HG03175 (cell line): Measurements from ENCODE around the gene HIF1AN.
"Not testable (repeated sequence)": the region's sequence is repeated elsewhere in the genome, so short reads cannot be mapped to it uniquely, and the experiment has no call there.

Experiments
- ATAC-seq: cut with Tn5 transposase; IDR thresholded peaks from one replicate; pipeline ENCODE4 v1.9.1; 2021; ENCODE audit warnings: mild to moderate bottlenecking, moderate library complexity; ENCODE audit not compliant: unreplicated experiment

Gene HIF1AN

GRCh38 chr10:100565206-100565985 is 29.7 kb downstream of the HIF1AN start:
- no peak for ATAC-seq

DNA sequence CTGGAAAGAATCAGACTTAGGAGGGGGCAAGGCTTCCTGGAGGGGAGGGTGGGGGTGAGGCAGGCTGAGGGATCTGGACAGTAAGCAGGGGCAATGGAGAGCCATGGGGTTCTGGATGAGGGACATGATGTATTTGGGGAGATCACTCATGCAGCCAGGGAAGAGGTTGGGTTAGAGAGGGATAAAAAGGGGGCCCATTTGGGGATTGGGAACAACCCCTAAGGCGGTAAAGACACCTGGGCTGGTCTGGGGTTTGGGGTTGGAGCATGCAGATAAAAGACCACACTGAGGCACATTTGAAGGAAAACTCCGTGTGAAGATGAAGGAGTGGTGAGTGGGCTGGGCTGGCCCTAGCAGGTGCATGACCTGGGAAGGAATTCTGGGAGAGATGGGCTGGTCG is 30.8 kb downstream of the HIF1AN start:
- ATAC-seq = no peak

- ATAC-seq = no peak
Measured at GRCh38 chr10:100567249-100567648, 31.5 kb downstream of the HIF1AN start.

- no peak for ATAC-seq
Measured at GRCh38 chr10:100567826-100568225, 32.1 kb downstream of the HIF1AN start.

DNA sequence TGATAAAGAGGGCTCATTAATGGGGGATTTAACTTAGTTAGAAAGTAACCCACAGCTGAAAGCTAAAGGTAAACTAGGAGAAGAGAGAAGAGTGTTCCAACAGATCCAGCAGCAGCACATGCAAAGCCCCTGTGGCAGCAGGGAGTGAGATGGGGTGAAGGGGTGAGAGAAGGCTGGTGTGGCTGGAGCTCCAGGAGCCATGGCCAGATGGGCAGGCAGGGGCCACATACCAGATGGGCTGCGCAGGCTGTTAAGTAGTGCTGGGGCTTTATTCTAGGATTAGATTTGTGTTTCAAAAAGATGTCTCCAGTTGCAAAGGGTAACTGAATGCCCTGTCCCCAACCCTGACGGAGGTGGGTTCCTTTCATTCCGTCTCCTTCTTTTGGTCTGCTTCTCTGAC is 33.2 kb downstream of the HIF1AN start:
- no peak for ATAC-seq

DNA sequence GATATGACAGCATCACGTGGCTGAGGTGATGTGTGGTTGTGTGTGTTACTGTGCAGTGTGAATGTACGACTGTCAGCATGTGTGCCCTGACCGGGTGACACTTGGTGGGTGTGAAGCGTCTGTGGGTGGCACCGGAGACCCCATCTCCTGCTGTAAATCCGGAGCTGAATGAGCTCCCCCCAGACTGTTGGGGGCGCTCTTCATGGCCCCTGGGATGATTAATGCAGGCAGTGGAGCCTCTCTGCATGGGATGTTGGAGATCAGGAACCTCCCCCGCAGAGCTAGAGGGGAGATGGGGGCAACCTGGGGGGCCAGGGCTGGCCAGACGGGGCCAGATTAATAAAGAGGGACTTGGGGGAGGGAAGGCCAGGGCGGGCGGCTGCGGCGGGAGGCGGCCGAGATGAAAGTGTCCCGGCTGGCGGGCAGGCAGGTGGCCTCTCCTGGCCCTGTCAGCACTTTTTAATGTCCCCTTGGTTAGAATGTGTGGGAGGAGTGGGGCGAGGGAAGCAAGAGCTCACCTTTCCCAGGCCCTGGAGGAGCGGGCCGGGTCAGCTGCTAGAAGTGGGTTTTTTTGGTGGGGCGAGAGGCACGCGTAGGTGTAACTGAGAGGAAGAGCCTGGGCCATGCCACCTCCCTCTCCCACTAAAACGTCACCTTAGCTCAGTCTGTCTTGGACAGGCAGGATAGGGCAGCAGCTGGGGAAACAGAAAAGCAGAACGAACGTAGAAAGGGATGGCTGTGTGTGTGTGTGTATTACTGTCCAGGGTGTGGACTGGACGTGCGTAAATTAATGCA is 34.1 kb downstream of the HIF1AN start:
- ATAC-seq = no peak

DNA sequence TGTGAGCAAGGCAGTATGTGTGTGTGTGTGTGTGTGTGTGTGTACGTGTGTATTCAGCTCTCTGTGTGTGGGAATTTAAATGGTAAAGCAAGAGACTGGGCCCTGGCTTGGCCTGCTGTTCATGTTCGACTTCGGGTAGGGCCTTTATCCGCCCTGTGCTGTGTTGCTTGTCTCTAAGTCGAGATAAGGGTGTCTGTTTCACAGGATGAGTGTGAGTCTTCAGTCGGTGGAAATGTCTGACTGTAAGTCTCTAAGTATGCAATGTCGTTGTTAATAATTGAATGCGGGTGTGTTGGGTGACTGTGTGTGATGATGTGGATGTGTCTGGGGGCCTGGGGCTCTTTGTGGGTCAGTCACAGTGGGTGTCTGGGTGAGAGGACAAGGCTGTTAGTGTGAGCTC is 34.8 kb downstream of the HIF1AN start:
- ATAC-seq = no peak

- no peak for ATAC-seq
Measured at GRCh38 chr10:100571084-100571856, 35.5 kb downstream of the HIF1AN start.

GRCh38 chr10:100575146-100575545 is 39.4 kb downstream of the HIF1AN start:
- not testable (repeated sequence) for ATAC-seq

GRCh38 chr10:100575585-100576281 is 40.0 kb downstream of the HIF1AN start:
- no peak for ATAC-seq

DNA sequence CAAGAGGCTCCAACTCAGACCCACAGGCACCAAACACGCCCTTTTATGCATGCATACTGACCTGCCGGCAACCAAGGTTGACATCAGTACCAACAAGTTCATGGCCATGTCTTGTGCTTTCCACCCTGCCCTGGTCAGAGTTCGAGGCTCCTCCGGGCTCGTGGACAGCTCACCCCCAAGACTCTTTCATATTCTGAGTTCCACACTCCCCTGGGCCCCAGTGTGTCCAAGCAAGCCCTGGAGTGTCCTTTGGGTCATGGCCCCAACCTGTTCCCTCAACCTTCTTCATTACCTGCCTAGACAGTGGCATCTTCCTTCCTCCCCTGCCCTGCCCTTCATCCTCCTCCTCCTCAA is 40.5 kb downstream of the HIF1AN start:
- no peak for ATAC-seq

DNA sequence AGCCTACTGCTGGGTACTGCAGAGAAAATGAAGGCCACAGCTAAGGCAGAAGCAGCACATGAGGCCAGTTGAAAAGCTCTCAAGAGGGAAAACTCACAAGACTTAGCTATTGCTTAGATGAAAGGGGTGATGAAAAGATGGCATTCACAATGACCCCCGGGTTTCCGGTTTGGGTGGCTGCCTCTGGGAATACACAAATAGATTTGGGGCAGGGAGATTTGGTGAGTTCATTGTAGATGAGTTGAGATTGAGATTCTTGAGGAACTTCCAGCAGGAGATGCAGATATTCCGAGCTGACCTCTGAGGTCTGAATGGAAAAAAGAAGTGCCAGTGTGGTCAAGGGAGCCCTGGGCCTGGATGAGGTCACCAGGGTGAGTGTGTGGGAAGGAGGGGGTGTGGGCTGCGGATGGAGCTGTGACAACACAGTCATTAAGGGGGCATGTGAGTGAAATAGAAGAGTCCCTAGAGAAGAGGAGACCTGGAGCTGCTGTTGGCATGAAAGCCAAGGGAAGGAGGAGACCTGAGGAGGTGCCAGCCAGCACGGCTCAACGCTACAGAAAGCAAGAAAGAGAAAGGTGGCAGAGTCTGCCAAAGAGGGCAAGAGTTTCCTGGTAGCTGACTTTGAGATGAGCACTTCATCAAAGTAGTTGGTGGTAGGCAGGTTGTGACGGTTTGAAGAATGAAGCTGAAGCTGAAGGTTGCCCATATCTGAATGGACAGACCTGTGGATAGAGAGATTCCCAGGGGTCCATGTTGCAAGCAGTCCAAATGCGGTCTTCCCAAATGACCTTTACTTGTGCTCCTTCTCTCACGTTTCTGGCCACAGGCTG is 43.7 kb downstream of the HIF1AN start:
- no peak for ATAC-seq

DNA sequence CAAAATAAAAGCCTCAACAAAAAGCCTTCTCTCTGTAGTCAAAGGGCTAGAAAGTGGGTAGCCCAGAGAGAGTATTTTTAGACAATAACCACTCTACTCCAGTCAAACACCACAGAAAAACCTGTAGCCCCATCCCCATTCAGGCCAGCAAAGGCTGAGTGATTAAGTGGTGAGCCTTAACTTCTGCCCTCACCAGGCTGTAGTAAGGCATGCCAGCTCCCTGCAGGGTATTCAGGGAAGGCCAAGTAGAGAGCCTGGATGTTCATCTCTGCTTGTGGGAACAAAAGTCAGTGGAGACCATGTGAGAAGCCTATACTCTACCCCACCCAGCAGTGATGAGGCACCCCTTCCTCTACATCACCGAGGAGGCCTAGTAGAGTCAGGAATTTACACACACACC is 51.2 kb downstream of the HIF1AN start:
- ATAC-seq = no peak

DNA sequence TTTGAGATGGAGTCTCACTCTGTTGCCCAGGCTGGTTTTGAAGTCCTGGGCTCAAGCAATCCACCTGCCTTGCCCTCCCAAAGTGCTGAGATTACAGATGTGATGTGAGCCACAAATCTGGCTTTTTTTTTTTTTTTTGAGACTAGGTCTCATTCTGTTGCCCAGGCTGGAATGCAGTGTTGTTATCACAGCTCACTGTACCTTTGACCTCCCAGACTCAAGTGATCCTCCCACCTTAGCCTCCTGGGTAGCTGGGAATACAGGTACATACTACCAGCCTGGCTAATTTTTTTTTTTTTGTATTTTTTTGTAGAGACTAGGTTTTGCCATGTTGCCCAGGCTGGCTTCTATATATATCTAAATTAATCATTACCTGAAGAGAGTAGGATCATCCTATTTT is 62.4 kb downstream of the HIF1AN start:
- ATAC-seq = no peak

DNA sequence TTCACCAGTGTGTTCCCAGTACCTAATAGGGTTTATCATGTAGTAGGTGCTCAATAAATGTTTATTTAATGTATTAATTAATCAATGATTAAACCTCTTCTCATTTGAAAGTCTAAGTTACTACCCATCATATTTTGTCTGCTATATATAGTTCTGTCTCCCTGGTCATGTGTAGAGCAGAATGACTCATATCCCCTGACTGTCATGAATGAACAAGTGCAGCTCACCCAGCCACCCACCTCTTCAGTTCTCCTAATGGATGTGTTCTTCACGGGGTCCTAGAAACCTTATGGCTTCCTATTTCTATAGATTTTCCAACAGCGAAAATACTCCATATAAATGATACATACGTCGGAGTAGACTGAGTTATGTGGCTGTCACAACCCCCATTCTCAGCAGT is 64.5 kb downstream of the HIF1AN start:
- no peak for ATAC-seq

DNA sequence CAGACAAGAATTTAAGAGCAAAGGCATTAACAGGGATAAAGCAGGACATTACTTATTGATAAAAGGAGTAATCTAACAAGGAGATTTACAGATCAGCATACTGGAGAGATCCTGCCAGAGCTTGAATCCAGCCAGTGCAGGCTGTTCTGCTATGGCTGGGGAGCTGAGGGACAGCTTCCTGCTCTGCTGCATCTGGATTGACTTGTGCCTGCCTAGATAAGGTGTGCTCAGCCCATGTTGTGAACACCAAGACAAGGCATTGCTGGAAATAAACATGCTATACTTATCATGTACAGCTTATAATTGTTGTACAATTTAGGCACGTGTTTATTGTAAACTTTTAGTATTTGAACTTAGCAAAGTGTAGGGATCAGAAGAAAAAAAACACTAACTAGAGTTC is 71.7 kb downstream of the HIF1AN start:
- no peak for ATAC-seq
